Measurements from ENCODE around the gene ECT2.

The ECT2 gene

DNA sequence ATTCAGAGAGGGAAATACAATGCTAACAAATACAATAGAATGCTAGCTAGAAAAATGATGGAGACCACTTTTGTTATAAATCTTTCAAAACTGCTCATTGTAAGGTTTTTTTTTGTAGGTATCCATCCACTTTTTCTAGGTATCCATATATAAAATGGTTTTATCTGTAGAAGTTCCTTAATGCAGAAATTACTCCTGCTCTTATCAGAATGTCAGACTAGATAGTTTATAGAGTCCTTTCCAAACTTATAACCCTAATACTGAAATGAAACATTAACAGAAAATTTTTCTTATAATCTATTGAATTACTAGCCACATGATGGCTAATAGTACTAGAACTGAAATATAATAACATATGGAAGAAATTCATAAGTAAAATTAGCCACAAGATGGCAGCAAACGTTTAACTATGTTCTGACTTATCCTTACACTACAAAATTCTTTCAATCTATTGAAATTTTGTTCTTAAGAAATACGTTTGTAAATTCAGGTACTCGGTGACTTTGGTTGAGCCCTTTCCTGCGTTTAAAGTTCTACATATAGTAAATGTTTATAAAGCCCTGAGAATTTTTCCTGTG, 58.5 kb downstream of the ECT2 start:
- no peak for DNase-seq (ENCODE audit: low spot score)
- no peak overlapping the region for H3K27ac ChIP-seq
- no peak overlapping the region for H3K4me3 ChIP-seq
- TF ChIP-seq, protein P1, sequence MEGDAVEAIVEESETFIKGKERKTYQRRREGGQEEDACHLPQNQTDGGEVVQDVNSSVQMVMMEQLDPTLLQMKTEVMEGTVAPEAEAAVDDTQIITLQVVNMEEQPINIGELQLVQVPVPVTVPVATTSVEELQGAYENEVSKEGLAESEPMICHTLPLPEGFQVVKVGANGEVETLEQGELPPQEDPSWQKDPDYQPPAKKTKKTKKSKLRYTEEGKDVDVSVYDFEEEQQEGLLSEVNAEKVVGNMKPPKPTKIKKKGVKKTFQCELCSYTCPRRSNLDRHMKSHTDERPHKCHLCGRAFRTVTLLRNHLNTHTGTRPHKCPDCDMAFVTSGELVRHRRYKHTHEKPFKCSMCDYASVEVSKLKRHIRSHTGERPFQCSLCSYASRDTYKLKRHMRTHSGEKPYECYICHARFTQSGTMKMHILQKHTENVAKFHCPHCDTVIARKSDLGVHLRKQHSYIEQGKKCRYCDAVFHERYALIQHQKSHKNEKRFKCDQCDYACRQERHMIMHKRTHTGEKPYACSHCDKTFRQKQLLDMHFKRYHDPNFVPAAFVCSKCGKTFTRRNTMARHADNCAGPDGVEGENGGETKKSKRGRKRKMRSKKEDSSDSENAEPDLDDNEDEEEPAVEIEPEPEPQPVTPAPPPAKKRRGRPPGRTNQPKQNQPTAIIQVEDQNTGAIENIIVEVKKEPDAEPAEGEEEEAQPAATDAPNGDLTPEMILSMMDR (IDR thresholded peaks at IDR 0.05) = no peak

GRCh38 chr3:172811099-172811498, 60.6 kb downstream of the ECT2 start:
- H3K27ac ChIP-seq = no peak overlapping the region
- H3K4me3 ChIP-seq = no peak overlapping the region
- no peak for DNase-seq (ENCODE audit: low spot score)
- TF ChIP-seq, protein P1 (IDR thresholded peaks at IDR 0.05) = no peak

GRCh38 chr3:172813462-172813861, 62.9 kb downstream of the ECT2 start:
- DNase-seq (ENCODE audit: low spot score) = no peak

DNA sequence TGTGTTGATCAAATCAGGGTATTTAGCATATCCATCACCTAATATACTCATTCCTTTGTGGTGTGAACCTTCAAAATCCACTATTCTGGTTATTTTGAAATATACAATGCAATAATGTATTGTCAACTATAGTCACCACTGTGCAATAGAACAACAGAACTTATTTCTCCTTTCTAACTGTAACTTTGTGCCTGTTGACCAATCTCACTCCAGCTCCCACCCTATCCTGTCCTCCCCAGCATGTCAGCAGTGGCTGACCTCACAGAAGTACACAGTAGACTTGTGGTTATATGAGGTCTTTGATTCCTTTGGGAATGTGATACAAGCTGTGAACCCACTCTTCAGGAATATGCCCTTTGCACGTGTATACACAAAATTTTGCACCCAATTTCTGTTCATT, 64.2 kb downstream of the ECT2 start:
- no peak for DNase-seq (ENCODE audit: low spot score)

More at GRCh38 chr3:172813462-172813861, 62.9 kb downstream of the ECT2 start:
- Histone ChIP-seq H3K27ac (no peak overlapping the region), H3K4me3 (no peak overlapping the region)
- TF ChIP-seq, protein P1 (IDR thresholded peaks at IDR 0.05) = no peak

GRCh38 chr3:172815857-172816256, 65.3 kb downstream of the ECT2 start:
- DNase-seq (ENCODE audit: low spot score) = no peak
- Histone ChIP-seq H3K4me3 (no peak overlapping the region), H3K27ac (no peak overlapping the region)
- TF ChIP-seq, protein P1 (IDR thresholded peaks at IDR 0.05) = no peak

More for the DNA sequence above, 64.2 kb downstream of the ECT2 start:
- Histone ChIP-seq H3K4me3 (no peak overlapping the region), H3K27ac (no peak overlapping the region)
- TF ChIP-seq, protein P1 (IDR thresholded peaks at IDR 0.05) = no peak

DNA sequence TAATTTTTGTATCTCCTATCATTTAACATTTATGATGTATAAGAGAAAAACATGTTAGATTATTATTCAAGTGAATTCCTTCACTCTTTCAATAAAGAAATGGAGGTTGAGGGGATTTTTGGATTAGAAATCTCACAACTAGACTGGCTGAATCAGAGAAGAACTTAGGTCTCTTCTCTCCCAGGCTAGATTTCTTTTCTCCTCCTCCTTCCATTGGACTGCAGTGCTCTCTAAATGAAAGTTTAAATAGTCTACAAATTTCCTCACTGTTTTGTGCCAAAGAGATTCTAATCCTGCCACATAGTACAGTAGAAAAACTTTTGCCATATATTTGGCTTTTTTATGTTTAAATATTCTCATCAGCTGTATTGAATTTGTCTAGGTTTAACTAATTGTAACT, 65.8 kb downstream of the ECT2 start:
- no peak for DNase-seq (ENCODE audit: low spot score)
- H3K4me3 ChIP-seq = no peak overlapping the region
- H3K27ac ChIP-seq = no peak overlapping the region
- TF ChIP-seq, protein P1 (IDR thresholded peaks at IDR 0.05) = no peak

GRCh38 chr3:172816968-172817367, 66.4 kb downstream of the ECT2 start:
- TF ChIP-seq, protein P1 (IDR thresholded peaks at IDR 0.05) = no peak
- Histone ChIP-seq H3K4me3 (no peak overlapping the region), H3K27ac (no peak overlapping the region)
- DNase-seq (ENCODE audit: low spot score) = no peak
